Neuron (in vitro differentiated cells): ENCODE data around the gene PRDX5.
A peak's percentile ranks its signal among the peaks of the same experiment; 100 is the strongest.

Experiments used
- H2AFZ ChIP-seq: one replicate; pipeline ENCODE4 v1.6.1; 2013; ENCODE audit warnings: low read depth, mild to moderate bottlenecking, inconsistent platforms, low read length, moderate library complexity
- H3K27me3 ChIP-seq: one replicate; pipeline ENCODE4 v1.6.1; 2013; ENCODE audit warnings: low read length; ENCODE audit not compliant: insufficient read depth
- H3K36me3 ChIP-seq: one replicate; pipeline ENCODE4 v1.6.1; 2013; ENCODE audit warnings: low read length; ENCODE audit not compliant: insufficient read depth
- H3K4me1 ChIP-seq: one replicate; pipeline ENCODE4 v1.6.1; 2013; ENCODE audit warnings: low read length; ENCODE audit not compliant: insufficient read depth
- H3K4me3 ChIP-seq: 2 replicates; pipeline ENCODE4 v1.5.1; 2013; ENCODE audit warnings: mild to moderate bottlenecking, low read length, moderate library complexity
- H3K9me3 ChIP-seq: one replicate; pipeline ENCODE4 v1.6.1; 2013; ENCODE audit warnings: low read length

The PRDX5 gene

GRCh38 chr11:64294774-64295173 lies 23.1 kb upstream of the PRDX5 start:
- H2AFZ ChIP-seq = no peak overlapping the region
- no peak overlapping the region for H3K4me3 ChIP-seq
- H3K9me3 ChIP-seq = no peaks in the 10 kb centered on the region
- peaks cover 75% of the 10 kb centered on the region for H3K27me3 ChIP-seq
- H3K36me3 ChIP-seq = no peaks in the 10 kb centered on the region
- peaks cover 28% of the 10 kb centered on the region for H3K4me1 ChIP-seq

GRCh38 chr11:64295760-64296159 lies 22.2 kb upstream of the PRDX5 start:
- H3K4me1 ChIP-seq = peaks cover 34% of the 10 kb centered on the region
- peaks cover 77% of the 10 kb centered on the region for H3K27me3 ChIP-seq
- H2AFZ ChIP-seq = no peak overlapping the region

GRCh38 chr11:64296236-64296635 lies 21.7 kb upstream of the PRDX5 start:
- H2AFZ ChIP-seq = no peak overlapping the region
- peaks cover 34% of the 10 kb centered on the region for H3K4me1 ChIP-seq
- peaks cover 73% of the 10 kb centered on the region for H3K27me3 ChIP-seq
- H3K36me3 ChIP-seq = no peaks in the 10 kb centered on the region
- no peaks in the 10 kb centered on the region for H3K9me3 ChIP-seq
- no peak overlapping the region for H3K4me3 ChIP-seq

More at GRCh38 chr11:64295760-64296159, 22.2 kb upstream of the PRDX5 start:
- H3K4me3 ChIP-seq = no peak overlapping the region
- H3K9me3 ChIP-seq = no peaks in the 10 kb centered on the region
- H3K36me3 ChIP-seq = no peaks in the 10 kb centered on the region

GRCh38 chr11:64296830-64297698 lies 20.9 kb upstream of the PRDX5 start:
- no peak overlapping the region for H2AFZ ChIP-seq
- no peaks in the 10 kb centered on the region for H3K9me3 ChIP-seq
- no peak overlapping the region for H3K4me3 ChIP-seq
- no peaks in the 10 kb centered on the region for H3K36me3 ChIP-seq
- H3K27me3 ChIP-seq = peaks cover 65% of the 10 kb centered on the region
- peaks cover 29% of the 10 kb centered on the region for H3K4me1 ChIP-seq

GRCh38 chr11:64297699-64298358 lies 20.1 kb upstream of the PRDX5 start:
- H3K4me3 ChIP-seq = no peak overlapping the region
- peaks cover 24% of the 10 kb centered on the region for H3K4me1 ChIP-seq
- no peak overlapping the region for H2AFZ ChIP-seq
- no peaks in the 10 kb centered on the region for H3K9me3 ChIP-seq
- no peaks in the 10 kb centered on the region for H3K36me3 ChIP-seq
- H3K27me3 ChIP-seq = peaks cover 57% of the 10 kb centered on the region

- Histone ChIP-seq H3K4me3 (peak overlapping the region; percentile 29), H2AFZ (peak overlapping the region; percentile 77), H3K4me1 (peaks cover 27% of the 10 kb centered on the region), H3K36me3 (no peaks in the 10 kb centered on the region), H3K27me3 (peaks cover 50% of the 10 kb centered on the region), H3K9me3 (no peaks in the 10 kb centered on the region)
Observed at GRCh38 chr11:64298966-64299846, 18.7 kb upstream of the PRDX5 start.

- Histone ChIP-seq H3K4me3 (peak within 1 kb of the TSS; percentile 29), H3K4me1 (peaks cover 21% of the 10 kb centered on the region), H3K9me3 (no peaks in the 10 kb centered on the region), H2AFZ (peak within 1 kb of the TSS; percentile 77), H3K27me3 (peaks cover 50% of the 10 kb centered on the region), H3K36me3 (no peaks in the 10 kb centered on the region)
Observed at GRCh38 chr11:64299847-64300648, 17.9 kb upstream of the PRDX5 start, which contains the start of gene CATSPERZ. CATSPERZ (plus strand) TSS chr11:64300358; CDS start chr11:64300411, 53 bp downstream.

- H3K4me3 ChIP-seq = no peak overlapping the region
- H3K9me3 ChIP-seq = no peaks in the 10 kb centered on the region
- no peaks in the 10 kb centered on the region for H3K36me3 ChIP-seq
- no peak overlapping the region for H2AFZ ChIP-seq
- H3K4me1 ChIP-seq = peaks cover 29% of the 10 kb centered on the region
- H3K27me3 ChIP-seq = peaks cover 25% of the 10 kb centered on the region
Observed at GRCh38 chr11:64303109-64304031, 14.6 kb upstream of the PRDX5 start.

GRCh38 chr11:64304032-64304315 lies 13.9 kb upstream of the PRDX5 start:
- no peaks in the 10 kb centered on the region for H3K9me3 ChIP-seq
- H3K27me3 ChIP-seq = peaks cover 19% of the 10 kb centered on the region
- no peaks in the 10 kb centered on the region for H3K36me3 ChIP-seq
- H2AFZ ChIP-seq = no peak overlapping the region
- H3K4me3 ChIP-seq = peak overlapping the region; percentile 68
- H3K4me1 ChIP-seq = peaks cover 29% of the 10 kb centered on the region

GRCh38 chr11:64304316-64305072 lies 13.4 kb upstream of the PRDX5 start:
- H3K9me3 ChIP-seq = no peaks in the 10 kb centered on the region
- H2AFZ ChIP-seq = peak overlapping the region; percentile 81
- H3K4me3 ChIP-seq = peak overlapping the region; percentile 68
- H3K4me1 ChIP-seq = peaks cover 23% of the 10 kb centered on the region
- H3K27me3 ChIP-seq = peaks cover 14% of the 10 kb centered on the region
- no peaks in the 10 kb centered on the region for H3K36me3 ChIP-seq

GRCh38 chr11:64305075-64305690 lies 12.7 kb upstream of the PRDX5 start, which contains the start of gene ESRRA:
ESRRA (plus strand) TSS chr11:64305524; CDS start chr11:64307180, 1,656 bp downstream.
- Histone ChIP-seq H2AFZ (peak within 1 kb of the TSS; percentile 81), H3K4me1 (peaks cover 18% of the 10 kb centered on the region), H3K27me3 (peaks cover 7% of the 10 kb centered on the region), H3K36me3 (no peaks in the 10 kb centered on the region), H3K9me3 (no peaks in the 10 kb centered on the region), H3K4me3 (peak within 1 kb of the TSS; percentile 68)
